Anterior cingulate cortex (tissue), 58 donors: ENCODE data around the gene TBC1D9.

Experiments
- DNase-seq, 58 donors: peaks; one replicate each; lab custom pipeline; 2025; lab: John Stamatoyannopoulos, UW

TBC1D9 gene

GRCh38 chr4:140701071-140701470, 55.1 kb downstream of the TBC1D9 start:
- DNase-seq = no peak

GRCh38 chr4:140697709-140698560, 58.2 kb downstream of the TBC1D9 start:
- DNase-seq = peak in 2 of 58 donors; percentile 7 to 14

GRCh38 chr4:140695483-140695882, 60.7 kb downstream of the TBC1D9 start:
- DNase-seq = no peak

- no peak for DNase-seq
Measured at GRCh38 chr4:140693562-140693961, 62.6 kb downstream of the TBC1D9 start.

- no peak for DNase-seq
Measured at GRCh38 chr4:140691369-140691768, 64.8 kb downstream of the TBC1D9 start.

GRCh38 chr4:140690093-140690492, 66.1 kb downstream of the TBC1D9 start:
- no peak for DNase-seq

GRCh38 chr4:140689623-140690022, 66.6 kb downstream of the TBC1D9 start:
- DNase-seq = no peak

- DNase-seq = peak in 3 of 58 donors; percentile 3 to 16 (median 15)
Measured at GRCh38 chr4:140688711-140689598, 67.2 kb downstream of the TBC1D9 start.

GRCh38 chr4:140686796-140687195, 69.4 kb downstream of the TBC1D9 start:
- no peak for DNase-seq

- DNase-seq = no peak
Measured at GRCh38 chr4:140684314-140684713, 71.9 kb downstream of the TBC1D9 start.

- no peak for DNase-seq
Measured at GRCh38 chr4:140681201-140681600, 75.0 kb downstream of the TBC1D9 start.

- no peak for DNase-seq
Measured at GRCh38 chr4:140680686-140681085, 75.5 kb downstream of the TBC1D9 start.

GRCh38 chr4:140679576-140679975, 76.6 kb downstream of the TBC1D9 start:
- no peak for DNase-seq

GRCh38 chr4:140675599-140676231, 80.5 kb downstream of the TBC1D9 start:
- DNase-seq = no peak

- DNase-seq = no peak
Measured at GRCh38 chr4:140673729-140674128, 82.5 kb downstream of the TBC1D9 start.

GRCh38 chr4:140672416-140672815, 83.8 kb downstream of the TBC1D9 start:
- no peak for DNase-seq

GRCh38 chr4:140668111-140668510, 88.1 kb downstream of the TBC1D9 start:
- DNase-seq = no peak

GRCh38 chr4:140666889-140667614, 89.1 kb downstream of the TBC1D9 start:
- DNase-seq = no peak

- DNase-seq = no peak
Measured at GRCh38 chr4:140662082-140662869, 93.9 kb downstream of the TBC1D9 start.
